Activated naive CD4-positive, alpha-beta T cell (primary cell): Measurements from ENCODE around the gene LGR5.

Source experiments
- DNase-seq, 4 experiments: peaks; one replicate each; lab custom pipeline; 2025; lab: John Stamatoyannopoulos, UW

LGR5 gene

DNA sequence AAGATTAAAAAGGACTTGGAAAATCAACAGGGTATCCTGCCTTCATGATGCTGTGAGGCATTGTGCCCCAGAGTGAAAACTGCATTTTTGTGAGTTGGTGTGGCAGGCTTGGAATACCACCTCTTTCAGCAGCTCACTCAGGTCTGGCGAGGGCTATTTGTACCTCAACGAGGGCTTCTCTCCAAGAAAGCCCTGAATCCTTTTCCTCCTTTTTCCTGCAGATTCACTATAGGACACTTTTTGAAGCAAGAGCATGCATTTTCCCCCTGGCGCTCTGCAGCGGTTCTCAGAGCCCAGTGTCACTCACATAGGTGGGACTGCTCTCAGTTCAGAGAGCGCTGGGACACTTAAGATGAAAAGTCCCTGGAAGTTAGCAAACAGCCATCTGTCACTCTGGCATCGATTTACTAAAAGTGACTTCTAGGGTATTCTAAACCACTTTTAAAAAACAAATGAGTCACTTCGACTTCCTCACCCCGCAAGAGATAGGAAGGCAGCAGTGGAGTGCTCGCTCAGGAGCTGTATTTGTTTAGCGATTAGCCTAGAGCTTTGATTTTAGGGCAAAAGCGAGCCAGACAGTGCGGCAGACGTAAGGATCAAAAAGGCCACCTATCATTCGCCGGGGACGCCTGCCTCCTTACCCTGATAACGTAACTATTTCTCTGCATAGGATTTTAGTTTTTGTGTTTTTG, 782 bp upstream of the LGR5 start:
- DNase-seq, result no peak

GRCh38 chr12:71439362-71439612, 311 bp upstream of the LGR5 start:
- no peak for DNase-seq

DNA sequence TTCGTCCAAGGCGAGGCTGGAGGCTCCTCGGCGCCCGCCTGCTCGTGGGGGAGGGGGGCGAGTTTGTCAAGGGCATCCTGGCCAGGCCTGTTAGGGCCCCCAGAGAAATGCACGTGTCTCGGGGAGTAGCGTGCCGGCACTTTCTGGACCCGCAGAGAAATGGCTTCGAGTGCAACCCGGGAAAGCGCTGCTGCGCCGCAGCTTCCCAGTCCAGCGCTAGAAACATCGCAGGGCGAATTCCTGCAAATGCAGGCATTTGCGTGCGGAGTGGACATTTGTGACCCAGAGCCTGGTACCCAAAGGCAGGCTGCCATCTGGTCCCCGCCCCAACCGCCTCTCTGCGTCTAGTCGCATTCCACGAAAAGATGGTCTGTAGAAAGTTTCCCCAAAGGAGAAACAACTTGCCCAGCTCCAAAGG, 756 bp downstream of the LGR5 start:
- DNase-seq, result no peak

GRCh38 chr12:71440763-71441748, 1.5 kb downstream of the LGR5 start:
- no peak for DNase-seq

DNA sequence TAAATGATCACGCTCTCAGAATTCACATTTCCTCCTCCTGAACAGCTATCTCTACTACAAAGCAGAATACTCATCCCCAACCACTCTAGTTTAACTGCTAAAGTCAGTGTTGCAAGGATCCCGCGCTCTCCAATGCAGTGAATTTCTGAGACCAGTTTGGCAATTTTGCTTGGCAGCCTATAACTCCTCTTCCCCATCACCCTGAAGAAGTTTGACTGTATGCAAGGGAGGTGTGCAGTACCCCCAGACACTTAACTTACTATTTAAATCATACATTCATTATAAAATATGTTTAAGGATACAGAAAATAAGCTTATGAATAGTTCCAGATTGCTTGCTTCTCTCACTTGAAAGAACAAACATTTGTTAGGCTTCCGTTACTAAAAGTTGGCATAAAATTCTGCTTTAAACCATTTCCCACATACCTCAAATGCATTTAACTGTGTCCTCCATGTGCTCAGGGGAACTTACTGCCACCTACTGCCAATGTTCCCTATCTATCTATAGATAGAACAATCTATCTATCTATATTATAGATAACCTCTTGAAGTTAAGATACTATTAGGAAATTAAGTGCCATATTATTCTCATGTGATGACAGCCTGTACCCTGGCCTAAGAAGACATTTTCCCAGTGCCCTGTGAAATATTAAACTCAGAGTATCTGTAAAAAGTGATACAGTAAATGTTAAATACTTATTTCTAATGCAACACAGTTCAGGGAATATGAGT, 2.4 kb downstream of the LGR5 start:
- no peak for DNase-seq

DNA sequence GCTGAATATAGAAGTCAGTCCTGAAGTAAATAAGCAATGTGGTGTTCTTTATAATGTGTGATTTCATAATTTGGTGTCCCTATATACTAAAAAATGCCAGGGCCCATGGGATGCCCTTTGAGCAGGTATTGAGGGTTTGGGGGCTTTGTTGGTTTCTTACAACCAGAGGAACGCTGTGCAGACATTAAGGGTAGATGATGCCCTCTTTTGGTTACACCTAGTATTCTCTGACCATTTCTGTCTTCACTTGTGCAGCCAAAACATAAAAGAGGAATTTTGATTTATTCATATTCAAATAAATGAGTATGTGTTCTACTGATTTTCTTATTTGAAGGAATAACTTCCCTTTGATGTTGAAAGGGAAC, 3.0 kb downstream of the LGR5 start:
- DNase-seq, result no peak

DNA sequence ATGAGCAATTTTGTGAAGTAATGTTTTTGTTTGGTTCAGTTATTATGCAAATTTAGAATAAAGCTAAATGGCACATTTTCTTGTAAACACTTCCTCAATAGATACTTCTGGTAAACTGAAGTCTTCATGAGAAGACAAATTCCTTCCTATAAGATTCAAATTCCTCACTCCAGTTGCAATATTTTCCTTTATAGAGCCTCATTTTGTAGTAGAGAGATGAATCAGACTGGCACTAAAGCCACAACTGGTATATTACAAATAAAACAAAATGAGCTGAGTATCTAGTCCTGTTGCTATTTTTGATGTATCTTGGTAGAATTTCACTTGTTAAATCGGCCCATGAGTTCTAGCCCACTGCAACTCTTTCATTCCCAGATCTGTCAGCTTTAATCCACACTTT, 5.5 kb downstream of the LGR5 start:
- no peak for DNase-seq

- no peak for DNase-seq
Measured at GRCh38 chr12:71447691-71448132, 8.1 kb downstream of the LGR5 start.

DNA sequence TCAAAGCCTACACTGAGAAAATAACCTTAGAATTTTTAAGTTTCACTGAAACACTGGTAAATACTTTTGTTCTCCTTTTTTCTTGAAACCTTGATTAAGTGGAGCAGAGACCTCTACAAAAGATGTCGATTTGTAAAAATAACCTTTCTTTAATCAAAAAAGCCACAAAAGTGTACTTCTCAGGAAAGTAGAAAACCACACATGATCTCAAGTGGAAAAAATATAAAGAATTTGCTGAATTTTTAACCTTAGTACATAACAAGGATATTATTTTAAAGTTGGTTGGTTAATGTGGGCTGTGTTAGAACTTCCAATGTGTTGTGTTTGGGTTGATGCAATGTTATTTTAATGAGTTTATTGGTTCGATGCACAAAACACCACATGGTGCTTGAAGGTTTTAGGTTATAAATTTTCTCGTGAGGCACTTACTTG, 8.6 kb downstream of the LGR5 start:
- DNase-seq, result no peak

GRCh38 chr12:71449373-71450070, 9.9 kb downstream of the LGR5 start:
- no peak for DNase-seq

- no peak for DNase-seq
Measured at GRCh38 chr12:71452006-71452405, 12.4 kb downstream of the LGR5 start.

- no peak for DNase-seq
Measured at GRCh38 chr12:71455028-71455737, 15.6 kb downstream of the LGR5 start.

- no peak for DNase-seq
Measured at GRCh38 chr12:71456316-71456715, 16.7 kb downstream of the LGR5 start.

- DNase-seq, result no peak
Measured at GRCh38 chr12:71456990-71457389, 17.4 kb downstream of the LGR5 start.

DNA sequence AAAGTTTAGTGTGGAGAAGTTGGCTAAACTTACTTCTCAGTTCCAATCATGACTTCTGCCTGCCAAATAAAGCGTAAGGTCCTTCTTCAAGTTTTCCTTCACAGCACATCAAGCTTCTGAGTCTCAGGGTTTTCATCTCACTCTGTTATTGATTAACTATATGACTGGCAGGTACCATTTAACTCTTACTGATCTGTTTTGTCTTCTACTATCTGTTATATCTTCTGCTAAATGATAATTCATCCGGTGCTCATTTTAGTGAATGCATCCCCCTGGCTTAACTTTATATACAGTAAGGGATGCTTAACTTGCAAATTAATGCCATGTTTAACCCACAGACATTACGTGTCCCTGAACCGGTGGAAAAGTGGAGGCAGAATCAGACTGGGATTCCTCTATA, 20.7 kb downstream of the LGR5 start:
- DNase-seq, result no peak

GRCh38 chr12:71460850-71461609, 21.4 kb downstream of the LGR5 start:
- DNase-seq, result no peak

DNA sequence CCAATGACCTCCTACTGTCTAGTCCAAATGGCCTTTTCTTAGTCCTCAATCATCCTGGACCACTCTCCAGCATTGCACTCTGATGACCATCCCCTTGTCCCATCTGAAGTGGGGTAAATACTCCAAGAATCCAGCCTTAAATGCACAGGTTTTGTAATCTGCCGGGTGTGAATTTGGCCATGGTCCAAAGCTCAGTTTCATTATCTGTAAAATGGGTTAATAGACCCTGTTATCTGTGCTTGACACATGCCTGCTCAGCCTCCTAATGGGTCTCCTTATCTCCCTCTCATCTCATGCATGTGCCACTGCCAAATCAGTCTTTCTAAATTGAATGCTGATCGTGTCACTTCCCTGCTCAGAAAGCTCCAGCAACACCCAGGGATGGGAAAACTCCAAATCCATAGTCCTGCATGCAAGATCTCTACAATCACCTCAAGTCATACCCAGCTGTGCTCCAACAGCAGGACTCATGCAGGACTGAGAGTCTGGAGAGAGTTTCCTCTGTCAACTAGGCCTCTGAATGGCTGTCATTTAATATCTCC, 22.3 kb downstream of the LGR5 start:
- no peak for DNase-seq

DNA sequence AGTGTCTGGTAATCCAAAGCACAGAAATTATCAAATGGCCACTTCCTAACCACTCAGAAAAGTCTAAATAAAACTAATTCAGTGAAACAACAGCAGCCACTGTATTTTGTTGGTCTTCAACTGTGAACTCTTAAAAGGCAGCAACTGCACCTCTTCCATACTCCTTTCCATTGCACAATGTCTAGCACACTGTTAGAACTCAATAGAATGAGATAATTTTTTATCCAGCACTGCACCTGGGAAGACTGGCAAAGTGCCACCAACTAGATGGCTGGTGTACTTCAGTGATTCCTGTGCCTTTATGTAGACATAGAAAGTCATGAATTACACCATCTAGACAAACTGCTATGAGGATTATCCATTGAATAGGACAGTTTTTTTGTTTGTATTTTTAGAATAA, 26.2 kb downstream of the LGR5 start:
- no peak for DNase-seq

DNA sequence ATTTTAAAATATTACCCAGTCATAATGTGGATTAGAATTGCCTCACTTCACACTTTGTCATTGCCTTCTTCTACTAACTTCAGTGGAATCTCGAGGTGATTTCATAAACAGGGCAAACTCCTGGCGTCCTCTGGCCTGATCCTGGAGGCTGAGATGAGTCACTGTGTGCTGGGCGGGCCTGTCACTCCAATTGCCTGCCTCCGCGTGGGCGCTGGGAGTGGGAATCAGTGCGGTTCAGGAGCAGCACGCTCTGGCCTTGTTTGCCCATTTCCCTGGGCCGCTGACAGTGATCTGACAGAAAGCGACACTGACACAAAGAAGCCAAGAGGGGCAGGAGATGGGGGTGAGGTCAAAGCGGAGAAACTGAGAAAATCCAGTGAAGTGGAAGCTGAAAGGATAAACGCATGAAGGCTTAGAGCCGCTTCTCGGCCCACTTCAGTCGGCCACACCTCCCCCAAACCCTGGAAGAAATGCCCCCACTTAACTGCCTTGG, 29.7 kb downstream of the LGR5 start:
- DNase-seq, result no peak

DNA sequence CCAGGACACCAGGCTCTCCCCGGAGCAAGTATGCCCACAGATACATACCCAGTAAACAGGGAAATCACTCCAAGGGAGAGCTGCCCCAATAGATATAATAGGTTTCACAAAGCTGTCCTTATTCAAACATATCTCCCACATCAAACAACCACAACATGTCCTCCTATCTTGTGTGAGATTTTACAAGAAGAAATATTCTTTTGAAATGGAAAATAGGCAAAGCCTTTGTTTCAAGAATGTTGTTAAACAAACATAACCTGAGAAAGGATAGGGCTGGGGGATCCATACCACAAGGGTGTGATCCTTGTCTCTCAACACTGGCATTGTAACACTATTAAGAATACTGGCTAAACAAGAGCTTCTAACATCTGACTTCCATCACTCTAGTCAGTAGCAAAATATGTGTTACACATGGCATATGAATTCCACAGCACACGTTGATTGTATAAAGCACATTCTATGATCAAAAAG, 32.9 kb downstream of the LGR5 start:
- no peak for DNase-seq
